Left colon (tissue), 2 donors: ENCODE measurements around the gene SHMT2. TPM values are rescaled to one million over a fixed set of nuclear protein-coding genes. Genes with fewer than 3 reads are reported as not detected.

Source experiments
- ATAC-seq: fragments of 200-7000 bp; cut with Tn5 transposase; one replicate; pipeline ENCODE4 v1.9.1; 2020; ENCODE audit warnings: mild to moderate bottlenecking, moderate library complexity
- DNase-seq, 2 donors: peaks; one replicate each; pipeline ENCODE4 v3.0.0-alpha.2; 2020
- intact Hi-C, 2 donors: fragments of 100-400 bp; cut with DNase I in 1 of 2; cut with micrococcal nuclease in 1 of 2; formaldehyde crosslinking; loops; one replicate each; pipeline versions ENCODE4 v1.11.2 to v1.14.0; 2022; cut with DNase I, micrococcal nuclease
- total RNA-seq, 2 donors: library from RNA; stranded (reverse); fragmentation: NEBNext Ultra II Directional; extraction: Animal tissue kit (Norgen Biotek cat#: 25700); gene quantifications; one replicate each; pipeline ENCODE4 v1.2.1, GENCODE V29; 2021
- donor health status: DM: no; HTN: no; CAD: no.
- donor health status: DM: yes; HTN: yes; CAD: no.

Gene SHMT2
- total RNA-seq, 2 donors from 2014 or later, result 45.3 to 58.8 TPM

GRCh38 chr12:57235017-57235727 lies 5.7 kb downstream of the SHMT2 start:
- DNase-seq (no peak), ATAC-seq (no peak)
- intact Hi-C loops, result no loop called here

GRCh38 chr12:57235728-57236131 lies 6.2 kb downstream of the SHMT2 start:
- intact Hi-C loops, result no loop called here
- DNase-seq (no peak), ATAC-seq (no peak)

GRCh38 chr12:57236201-57236924 lies 6.9 kb downstream of the SHMT2 start:
- ATAC-seq, result no peak
- intact Hi-C loops, result no loop called here
- DNase-seq, result peak in 1 of 2 donors; percentile 25

GRCh38 chr12:57236925-57237595 lies 7.5 kb downstream of the SHMT2 start:
- DNase-seq (no peak), ATAC-seq (no peak)
- intact Hi-C loops, result no loop called here

- no peak for ATAC-seq
- no peak for DNase-seq
- intact Hi-C loops, result no loop called here
Observed at GRCh38 chr12:57237596-57237931, 8.1 kb downstream of the SHMT2 start.

- DNase-seq (peak in 1 of 2 donors; percentile 35), ATAC-seq (no peak)
- intact Hi-C loops, result no loop called here
Observed at GRCh38 chr12:57237932-57238853, 8.7 kb downstream of the SHMT2 start.

GRCh38 chr12:57238854-57239554 lies 9.5 kb downstream of the SHMT2 start:
- intact Hi-C loops, result no loop called here
- DNase-seq (peak; percentile 77 to 91), ATAC-seq (peak; percentile 72)

- ATAC-seq (no peak), DNase-seq (no peak)
- intact Hi-C loops, result no loop called here
Observed at GRCh38 chr12:57239587-57240065, 10.1 kb downstream of the SHMT2 start.

GRCh38 chr12:57240066-57240921 lies 10.8 kb downstream of the SHMT2 start:
- DNase-seq (peak; percentile 62 to 74), ATAC-seq (peak; percentile 45)

GRCh38 chr12:57240926-57241401 lies 11.5 kb downstream of the SHMT2 start:
- DNase-seq (no peak), ATAC-seq (no peak)
- intact Hi-C loops, result no loop called here

More at GRCh38 chr12:57240066-57240921, 10.8 kb downstream of the SHMT2 start:
- intact Hi-C loops, result no loop called here

- intact Hi-C loops, result no loop called here
- ATAC-seq (no peak), DNase-seq (no peak)
Observed at GRCh38 chr12:57241402-57242310, 12.1 kb downstream of the SHMT2 start.

- intact Hi-C loops, result no loop called here
- ATAC-seq, result peak; percentile 13
- peak in 1 of 2 donors; percentile 63 for DNase-seq
Observed at GRCh38 chr12:57242329-57242690, 12.8 kb downstream of the SHMT2 start.

GRCh38 chr12:57242691-57243454 lies 13.4 kb downstream of the SHMT2 start:
- DNase-seq, result peak in 1 of 2 donors; percentile 75
- intact Hi-C loops, result no loop called here
- peak; percentile 47 for ATAC-seq

GRCh38 chr12:57243521-57244311 lies 14.2 kb downstream of the SHMT2 start:
- intact Hi-C loops, result no loop called here
- ATAC-seq (peak; percentile 51), DNase-seq (peak; percentile 71 to 89)

- intact Hi-C loops, result no loop called here
- no peak for DNase-seq
- ATAC-seq, result no peak
Observed at GRCh38 chr12:57244312-57244696, 14.8 kb downstream of the SHMT2 start.
